GM12878 (cell line): ENCODE data around the gene MACROD2. TPM values are rescaled to one million over a fixed set of nuclear protein-coding genes. Genes with fewer than 3 reads are reported as not detected.

ENCODE experiments used
- ATAC-seq: fragments of 200-7000 bp; cut with Tn5 transposase; 3 replicates; pipeline ENCODE4 v1.9.1; 2020; ENCODE audit warnings: mild to moderate bottlenecking, moderate library complexity
- BruUV-seq: library from RNA; stranded (reverse); fragments of 400-500 nt; replicated peaks from 2 replicates; lab custom pipeline; 2021; lab: Mats Ljungman, UMichigan
- CTCF ChIA-PET: fragments of 300-600 bp; sonication (Branson Sonifier 250); formaldehyde crosslinking; extraction: SDS; loops from one replicate; lab custom pipeline; 2021; ENCODE audit warnings: inconsistent platforms; lab: Yijun Ruan, JAX
- POLR2A ChIA-PET: fragments of 350-600 bp; formaldehyde crosslinking; extraction: SDS; loops from one replicate; lab custom pipeline; 2021; ENCODE audit warnings: inconsistent platforms; lab: Charles Lee
- RAD21 ChIA-PET: fragments of 300-600 bp; sonication (Branson Sonifier 250); formaldehyde crosslinking; loops from one replicate; lab custom pipeline; 2023; ENCODE audit warnings: antibody characterized with exemption; ENCODE audit not compliant: unreplicated experiment; lab: Charles Lee
- SMC1A ChIA-PET: fragments of 300-600 bp; sonication (Branson Sonifier 250); formaldehyde crosslinking; loops from one replicate; lab custom pipeline; 2023; ENCODE audit not compliant: unreplicated experiment, uncharacterized antibody; lab: Charles Lee
- DNase-seq: peaks from one replicate; pipeline ENCODE4 v3.0.0-alpha.2; 2011; ENCODE audit warnings: low read depth, low spot score
- FAIRE-seq: peaks from 3 replicates; lab custom pipeline; 2011; peaks lifted over from hg19 to GRCh38; lab: Jason Lieb, UNC
- H2AFZ ChIP-seq: 2 replicates; pipeline ENCODE4 v1.6.0; 2011; ENCODE audit warnings: low read depth, low read length, control low read depth; ENCODE audit not compliant: control insufficient read depth
- H3K27ac ChIP-seq: 2 replicates; pipeline ENCODE4 v1.5.1; 2011; ENCODE audit warnings: control low read depth; ENCODE audit not compliant: control insufficient read depth, insufficient read depth
- H3K27me3 ChIP-seq, 2 experiments: replicated peaks in 1 of 2; 2 replicates each; pipeline versions ENCODE4 v1.6.0 to v1.6.1; 2011; ENCODE audit warnings: low read length in 1 of 2; ENCODE audit not compliant: control insufficient read depth in 2 of 2, insufficient read depth in 2 of 2
- H3K36me3 ChIP-seq, 2 experiments: 2 replicates each; pipeline ENCODE4 v1.5.1; 2011; ENCODE audit warnings: low read length in 1 of 2; ENCODE audit not compliant: control insufficient read depth in 2 of 2, insufficient read depth in 2 of 2
- H3K4me1 ChIP-seq: 2 replicates; pipeline ENCODE4 v1.6.1; 2011; ENCODE audit warnings: mild to moderate bottlenecking, low read length, moderate library complexity, mixed read lengths; ENCODE audit not compliant: control insufficient read depth, insufficient read depth
- H3K4me2 ChIP-seq: 2 replicates; pipeline ENCODE4 v1.6.0; 2011; ENCODE audit warnings: control low read depth; ENCODE audit not compliant: control insufficient read depth, insufficient read depth
- H3K4me3 ChIP-seq: fragments of 200-600 bp; sonication (generic); 2 replicates; pipeline ENCODE4 v1.5.1; 2016
- H3K79me2 ChIP-seq: 2 replicates; pipeline ENCODE4 v1.6.0; 2011; ENCODE audit warnings: low read length; ENCODE audit not compliant: control insufficient read depth, insufficient read depth
- H3K9ac ChIP-seq: 2 replicates; pipeline ENCODE4 v1.8.0; 2011; ENCODE audit warnings: low read length, control low read depth, mixed read lengths; ENCODE audit not compliant: control insufficient read depth, insufficient read depth
- H3K9me3 ChIP-seq: replicated peaks from 3 replicates; pipeline ENCODE4 v1.5.1; 2011; ENCODE audit warnings: mild to moderate bottlenecking, low read length; ENCODE audit not compliant: control insufficient read depth, insufficient read depth
- H4K20me1 ChIP-seq: 2 replicates; pipeline ENCODE4 v1.6.0; 2011; ENCODE audit not compliant: control insufficient read depth, insufficient read depth
- BACH1 ChIP-seq: fragments of 450-650 bp; IDR thresholded peaks from 2 replicates; pipeline ENCODE4 v1.6.1; 2017; ENCODE audit warnings: mild to moderate bottlenecking, borderline replicate concordance
- CBX3 ChIP-seq: fragments of 200-600 bp; sonication (generic); IDR thresholded peaks from 2 replicates; pipeline ENCODE4 v1.6.1; 2016; ENCODE audit warnings: low read depth, borderline replicate concordance
- GABPA ChIP-seq: IDR thresholded peaks from 2 replicates; pipeline ENCODE4 v1.6.1; 2014; ENCODE audit warnings: antibody characterized with exemption, low read depth, mild to moderate bottlenecking, inconsistent platforms
- HCFC1 ChIP-seq: fragments of 150-350 bp; IDR thresholded peaks from 2 replicates; pipeline ENCODE4 v1.6.1; 2014; ENCODE audit warnings: low read length
- HDAC2 ChIP-seq: fragments of 200-600 bp; sonication (generic); IDR thresholded peaks from 2 replicates; pipeline ENCODE4 v1.6.1; 2017
- IKZF2 ChIP-seq, 2 experiments: fragments of 450-650 bp; IDR thresholded peaks; 2 replicates each; pipeline ENCODE4 v1.6.1; 2017; ENCODE audit warnings: mild to moderate bottlenecking in 2 of 2, moderate library complexity in 2 of 2
- KAT2A ChIP-seq: conservative IDR thresholded peaks from 2 replicates; pipeline ENCODE4 v1.6.1; 2011; ENCODE audit warnings: low read depth, low read length; ENCODE audit not compliant: control insufficient read depth
- MTA2 ChIP-seq: fragments of 450-650 bp; IDR thresholded peaks from 2 replicates; pipeline ENCODE4 v1.6.1; 2016; ENCODE audit warnings: low read depth, mild to moderate bottlenecking, moderate library complexity
- NFIC ChIP-seq: IDR thresholded peaks from 2 replicates; pipeline ENCODE4 v1.6.1; 2012; ENCODE audit warnings: low read depth, mild to moderate bottlenecking, inconsistent platforms, low read length, moderate library complexity
- NR2C2 ChIP-seq: IDR thresholded peaks from 2 replicates; pipeline ENCODE4 v1.6.1; 2011; ENCODE audit warnings: borderline replicate concordance, low read depth; ENCODE audit not compliant: control insufficient read depth, insufficient read length
- PAX5 ChIP-seq: IDR thresholded peaks from 2 replicates; pipeline ENCODE4 v1.6.1; 2011; ENCODE audit warnings: low read depth, low read length, borderline replicate concordance
- POLR2A ChIP-seq: IDR thresholded peaks from 2 replicates; pipeline ENCODE4 v1.6.1; 2011; ENCODE audit warnings: low read depth, mild to moderate bottlenecking, low read length
- RBBP5 ChIP-seq: fragments of 200-600 bp; sonication (generic); conservative IDR thresholded peaks from 2 replicates; pipeline ENCODE4 v1.6.1; 2016
- TAF1 ChIP-seq: IDR thresholded peaks from 2 replicates; pipeline ENCODE4 v1.6.1; 2011; ENCODE audit warnings: mild to moderate bottlenecking, low read depth, low read length, borderline replicate concordance
- ZBED1 ChIP-seq: IDR thresholded peaks from 2 replicates; pipeline ENCODE4 v1.6.1; 2016; ENCODE audit warnings: borderline replicate concordance
- in situ Hi-C: fragments of 300-500 bp; cut with MboI; formaldehyde crosslinking; loops from 9 replicates; pipeline ENCODE4 v1.14.3; 2018; ENCODE audit warnings: mixed read lengths
- intact Hi-C: fragments of 100-400 bp; cut with micrococcal nuclease; formaldehyde crosslinking; loops from one replicate; pipeline ENCODE4 v1.14.2; 2022; ENCODE audit not compliant: unreplicated experiment
- polyA plus RNA-seq, 11 experiments: library from polyadenylated mRNA; depleted of rRNA in 4 of 11; unstranded in 6 of 11; stranded (reverse) in 5 of 11; fragments of >200 nt; fragmentation: Nextera tagmentation in 4 of 11; fragmentation: Illumina TruSeq in 1 of 11; extraction: Ambion mirVana in 4 of 11; extraction: Trizol in 1 of 11; gene quantifications; 1 replicate in 1 of 11; 2 replicates in 10 of 11; pipeline versions ENCODE4 v1.2.1 to v1.2.3, GENCODE V29; 2011 to 2016; ENCODE audit warnings: inconsistent platforms in 2 of 11, missing spikeins in 2 of 11, low read depth in 1 of 11
- total RNA-seq, 4 experiments: library from RNA; depleted of rRNA in 3 of 4; stranded (reverse); fragments of >200 nt in 3 of 4; fragmentation: Illumina TruSeq in 1 of 4; extraction: Trizol in 1 of 4; gene quantifications; 2 replicates each; pipeline versions ENCODE4 v1.2.1 to v1.2.3, GENCODE V29; 2013 to 2021
- TF ChIP-seq, protein P1 (sequence below): fragments of 450-650 bp; IDR thresholded peaks from 2 replicates; pipeline ENCODE4 v1.6.1; 2017; ENCODE audit warnings: mild to moderate bottlenecking, low read depth, inconsistent platforms; ENCODE audit not compliant: poor library complexity, severe bottlenecking
- TF ChIP-seq, protein P2 (sequence below): IDR thresholded peaks from 2 replicates; pipeline ENCODE4 v1.6.1; 2011; ENCODE audit warnings: borderline replicate concordance, low read depth, mild to moderate bottlenecking, moderate library complexity, low read length; ENCODE audit not compliant: insufficient read depth, poor library complexity, severe bottlenecking
- TF ChIP-seq, protein P3 (sequence below): fragments of 450-650 bp; IDR thresholded peaks from 2 replicates; pipeline ENCODE4 v1.6.1; 2018; ENCODE audit warnings: borderline replicate concordance, mild to moderate bottlenecking; ENCODE audit not compliant: partially characterized antibody
- TF ChIP-seq, protein P4 (sequence below): fragments of 450-650 bp; IDR thresholded peaks from 2 replicates; pipeline ENCODE4 v1.6.1; 2016; ENCODE audit warnings: mild to moderate bottlenecking

The MACROD2 gene
- total and polyA plus RNA-seq, 10 of the 15 experiments (the other 5 are each of a cell fraction or from before 2014, with no cell fraction given): 1.1 to 21.5 (median 2.2) TPM

DNA sequence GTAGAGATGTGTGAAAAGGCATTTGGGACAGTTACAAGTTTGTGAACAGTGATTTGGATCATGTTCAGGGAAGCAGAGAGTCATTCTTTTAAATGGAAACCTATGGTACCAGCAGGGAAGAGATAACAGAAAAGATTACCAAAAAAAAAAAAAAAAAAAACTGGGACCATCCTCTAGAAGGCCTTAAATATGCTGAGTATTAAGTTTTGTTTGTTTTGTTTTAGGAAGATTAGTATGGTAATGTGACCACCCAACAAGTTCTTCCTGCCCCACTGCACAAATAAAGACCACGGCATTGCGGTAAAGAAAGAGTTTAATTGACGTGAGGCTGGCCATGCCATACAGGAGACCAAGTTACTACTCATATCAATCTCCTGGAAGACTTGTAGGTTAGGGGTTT lies 1631.8 kb downstream of the MACROD2 start (continued):
- TF ChIP-seq GABPA (no peak), TAF1 (no peak), IKZF2 (IDR thresholded peaks at IDR 0.05) (no peak), HDAC2 (no peak), HCFC1 (no peak), RBBP5 (no peak), NFIC (no peak), PAX5 (no peak), ZBED1 (no peak), CBX3 (no peak)
- TF ChIP-seq, protein P1, sequence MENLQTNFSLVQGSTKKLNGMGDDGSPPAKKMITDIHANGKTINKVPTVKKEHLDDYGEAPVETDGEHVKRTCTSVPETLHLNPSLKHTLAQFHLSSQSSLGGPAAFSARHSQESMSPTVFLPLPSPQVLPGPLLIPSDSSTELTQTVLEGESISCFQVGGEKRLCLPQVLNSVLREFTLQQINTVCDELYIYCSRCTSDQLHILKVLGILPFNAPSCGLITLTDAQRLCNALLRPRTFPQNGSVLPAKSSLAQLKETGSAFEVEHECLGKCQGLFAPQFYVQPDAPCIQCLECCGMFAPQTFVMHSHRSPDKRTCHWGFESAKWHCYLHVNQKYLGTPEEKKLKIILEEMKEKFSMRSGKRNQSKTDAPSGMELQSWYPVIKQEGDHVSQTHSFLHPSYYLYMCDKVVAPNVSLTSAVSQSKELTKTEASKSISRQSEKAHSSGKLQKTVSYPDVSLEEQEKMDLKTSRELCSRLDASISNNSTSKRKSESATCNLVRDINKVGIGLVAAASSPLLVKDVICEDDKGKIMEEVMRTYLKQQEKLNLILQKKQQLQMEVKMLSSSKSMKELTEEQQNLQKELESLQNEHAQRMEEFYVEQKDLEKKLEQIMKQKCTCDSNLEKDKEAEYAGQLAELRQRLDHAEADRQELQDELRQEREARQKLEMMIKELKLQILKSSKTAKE: no peak
- TF ChIP-seq, protein P2, sequence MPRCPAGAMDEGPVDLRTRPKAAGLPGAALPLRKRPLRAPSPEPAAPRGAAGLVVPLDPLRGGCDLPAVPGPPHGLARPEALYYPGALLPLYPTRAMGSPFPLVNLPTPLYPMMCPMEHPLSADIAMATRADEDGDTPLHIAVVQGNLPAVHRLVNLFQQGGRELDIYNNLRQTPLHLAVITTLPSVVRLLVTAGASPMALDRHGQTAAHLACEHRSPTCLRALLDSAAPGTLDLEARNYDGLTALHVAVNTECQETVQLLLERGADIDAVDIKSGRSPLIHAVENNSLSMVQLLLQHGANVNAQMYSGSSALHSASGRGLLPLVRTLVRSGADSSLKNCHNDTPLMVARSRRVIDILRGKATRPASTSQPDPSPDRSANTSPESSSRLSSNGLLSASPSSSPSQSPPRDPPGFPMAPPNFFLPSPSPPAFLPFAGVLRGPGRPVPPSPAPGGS: no peak

DNA sequence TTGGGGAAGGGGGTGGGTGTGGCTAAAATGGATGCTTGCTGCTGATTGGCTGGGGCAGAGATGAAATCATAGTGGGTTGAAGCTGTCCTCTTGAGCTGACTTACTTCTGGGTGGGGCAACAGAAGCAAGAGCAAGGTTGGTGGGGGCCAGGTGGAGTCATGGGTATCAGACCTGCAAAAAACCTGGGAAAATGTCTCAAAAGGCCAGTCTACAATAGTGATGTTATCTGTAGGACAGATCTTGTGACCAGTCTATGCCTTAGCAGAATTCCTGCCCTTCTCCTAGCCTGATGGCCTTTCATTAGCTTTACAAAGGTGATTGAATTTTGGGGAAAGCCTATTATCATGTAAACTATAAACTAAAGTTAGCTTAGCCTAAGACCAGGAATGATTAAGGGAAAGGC lies 1632.2 kb downstream of the MACROD2 start:
- in situ Hi-C loops (no loop called here), intact Hi-C loops (no loop called here)
- H3K36me3 ChIP-seq: no peaks in the 10 kb centered on the region
- RAD21 ChIA-PET: no interaction called here
- BruUV-seq: no TSS peak
- POLR2A ChIA-PET: no interaction called here
- no peaks in the 10 kb centered on the region for H4K20me1 ChIP-seq
- H3K79me2 ChIP-seq: no peaks in the 10 kb centered on the region
- CTCF ChIA-PET: no interaction called here
- no peak overlapping the region for H3K4me2 ChIP-seq
- no peak for ATAC-seq
- no peak for FAIRE-seq
- DNase-seq: no peak
- no peaks in the 10 kb centered on the region for H3K9me3 ChIP-seq
- SMC1A ChIA-PET: no interaction called here
- H3K4me3 ChIP-seq: no peak overlapping the region
- H2AFZ ChIP-seq: no peak overlapping the region
- H3K27ac ChIP-seq: no peak overlapping the region
- no peaks in the 10 kb centered on the region for H3K4me1 ChIP-seq
- no peaks in the 10 kb centered on the region for H3K27me3 ChIP-seq
- no peak overlapping the region for H3K9ac ChIP-seq
- TF ChIP-seq, protein P3, sequence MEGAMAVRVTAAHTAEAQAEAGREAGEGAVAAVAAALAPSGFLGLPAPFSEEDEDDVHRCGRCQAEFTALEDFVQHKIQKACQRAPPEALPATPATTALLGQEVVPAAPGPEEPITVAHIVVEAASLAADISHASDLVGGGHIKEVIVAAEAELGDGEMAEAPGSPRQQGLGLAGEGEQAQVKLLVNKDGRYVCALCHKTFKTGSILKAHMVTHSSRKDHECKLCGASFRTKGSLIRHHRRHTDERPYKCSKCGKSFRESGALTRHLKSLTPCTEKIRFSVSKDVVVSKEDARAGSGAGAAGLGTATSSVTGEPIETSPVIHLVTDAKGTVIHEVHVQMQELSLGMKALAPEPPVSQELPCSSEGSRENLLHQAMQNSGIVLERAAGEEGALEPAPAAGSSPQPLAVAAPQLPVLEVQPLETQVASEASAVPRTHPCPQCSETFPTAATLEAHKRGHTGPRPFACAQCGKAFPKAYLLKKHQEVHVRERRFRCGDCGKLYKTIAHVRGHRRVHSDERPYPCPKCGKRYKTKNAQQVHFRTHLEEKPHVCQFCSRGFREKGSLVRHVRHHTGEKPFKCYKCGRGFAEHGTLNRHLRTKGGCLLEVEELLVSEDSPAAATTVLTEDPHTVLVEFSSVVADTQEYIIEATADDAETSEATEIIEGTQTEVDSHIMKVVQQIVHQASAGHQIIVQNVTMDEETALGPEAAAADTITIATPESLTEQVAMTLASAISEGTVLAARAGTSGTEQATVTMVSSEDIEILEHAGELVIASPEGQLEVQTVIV: no peak
- TF ChIP-seq POLR2A (no peak), KAT2A (no peak), ZBED1 (no peak), BACH1 (no peak), MTA2 (no peak), NR2C2 (no peak)
- TF ChIP-seq, protein P4, sequence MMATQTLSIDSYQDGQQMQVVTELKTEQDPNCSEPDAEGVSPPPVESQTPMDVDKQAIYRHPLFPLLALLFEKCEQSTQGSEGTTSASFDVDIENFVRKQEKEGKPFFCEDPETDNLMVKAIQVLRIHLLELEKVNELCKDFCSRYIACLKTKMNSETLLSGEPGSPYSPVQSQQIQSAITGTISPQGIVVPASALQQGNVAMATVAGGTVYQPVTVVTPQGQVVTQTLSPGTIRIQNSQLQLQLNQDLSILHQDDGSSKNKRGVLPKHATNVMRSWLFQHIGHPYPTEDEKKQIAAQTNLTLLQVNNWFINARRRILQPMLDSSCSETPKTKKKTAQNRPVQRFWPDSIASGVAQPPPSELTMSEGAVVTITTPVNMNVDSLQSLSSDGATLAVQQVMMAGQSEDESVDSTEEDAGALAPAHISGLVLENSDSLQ: no peak
